Stimulated activated CD4-positive, alpha-beta T cell treated with anti-CD3 and anti-CD28 coated beads, Interleukin-12 subunit alpha, Interleukin-12 subunit beta, amount 100 ng/mL, for 48 hours (primary cell): ENCODE measurements around the gene TOM1L1.
A peak's percentile ranks its signal among the peaks of the same experiment; 100 is the strongest.
"Not testable (repeated sequence)": the region's sequence is repeated elsewhere in the genome, so short reads cannot be mapped to it uniquely, and the experiment has no call there.

Experiments
- DNase-seq, 3 donors: peaks; one replicate each; pipeline ENCODE4 v3.0.0-alpha.2; 2020; ENCODE audit warnings: low read depth in 2 of 3, low spot score in 1 of 3

The TOM1L1 gene, protein sequence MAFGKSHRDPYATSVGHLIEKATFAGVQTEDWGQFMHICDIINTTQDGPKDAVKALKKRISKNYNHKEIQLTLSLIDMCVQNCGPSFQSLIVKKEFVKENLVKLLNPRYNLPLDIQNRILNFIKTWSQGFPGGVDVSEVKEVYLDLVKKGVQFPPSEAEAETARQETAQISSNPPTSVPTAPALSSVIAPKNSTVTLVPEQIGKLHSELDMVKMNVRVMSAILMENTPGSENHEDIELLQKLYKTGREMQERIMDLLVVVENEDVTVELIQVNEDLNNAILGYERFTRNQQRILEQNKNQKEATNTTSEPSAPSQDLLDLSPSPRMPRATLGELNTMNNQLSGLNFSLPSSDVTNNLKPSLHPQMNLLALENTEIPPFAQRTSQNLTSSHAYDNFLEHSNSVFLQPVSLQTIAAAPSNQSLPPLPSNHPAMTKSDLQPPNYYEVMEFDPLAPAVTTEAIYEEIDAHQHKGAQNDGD

DNA sequence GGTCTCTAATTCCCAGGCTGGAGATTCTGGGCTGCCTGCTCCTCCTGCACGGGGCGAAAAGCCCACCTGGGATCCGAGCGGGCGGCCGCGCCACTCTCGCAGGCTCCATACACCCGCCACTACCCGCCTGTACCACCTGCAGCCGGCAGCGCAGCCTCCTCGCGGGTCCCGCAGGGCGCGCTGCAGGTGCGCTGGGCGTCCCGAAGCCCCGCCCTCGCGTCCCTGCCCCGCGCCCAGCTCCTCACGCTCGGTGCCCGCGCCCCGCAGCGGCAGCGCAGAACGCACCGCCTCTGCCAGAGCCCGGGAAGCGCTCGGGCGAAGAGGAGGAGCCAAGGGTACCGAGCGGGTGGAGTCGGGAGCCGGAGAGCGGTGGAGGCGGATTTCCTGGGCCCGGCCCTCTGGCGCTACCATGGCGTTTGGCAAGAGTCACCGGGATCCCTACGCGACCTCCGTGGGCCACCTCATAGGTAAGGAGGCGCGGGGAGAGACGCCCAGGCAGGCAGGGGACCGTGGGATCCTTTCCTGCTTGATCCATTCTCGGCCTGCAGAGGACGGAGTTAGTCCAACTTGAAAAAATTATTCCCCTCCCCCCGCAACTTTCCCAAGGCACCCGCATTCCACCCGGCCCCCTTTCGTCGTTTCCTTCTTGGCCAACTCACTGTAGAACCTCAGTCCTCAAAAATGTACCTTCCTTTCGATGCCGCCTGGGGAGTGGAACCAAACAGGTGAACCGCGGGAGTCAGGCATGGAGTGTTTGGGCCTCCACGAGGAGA, at the start of gene TOM1L1:
Gene TOM1L1 (plus strand): TSS at position 396 of the 773 bp plus-strand sequence. CDS start 14 bp downstream, at position 410.
- peak in 2 of 3 donors; percentile 12 to 13 for DNase-seq

GRCh38 chr17:54859187-54859586, 41.5 kb upstream of the TOM1L1 start:
- no peak for DNase-seq

GRCh38 chr17:54860617-54861470, 39.8 kb upstream of the TOM1L1 start:
- no peak for DNase-seq

- no peak for DNase-seq
These were observed 39.1 kb upstream of the TOM1L1 start for GRCh38 chr17:54861471-54861983.

- DNase-seq: no peak
These were observed 37.5 kb upstream of the TOM1L1 start for GRCh38 chr17:54863176-54863575.

DNA sequence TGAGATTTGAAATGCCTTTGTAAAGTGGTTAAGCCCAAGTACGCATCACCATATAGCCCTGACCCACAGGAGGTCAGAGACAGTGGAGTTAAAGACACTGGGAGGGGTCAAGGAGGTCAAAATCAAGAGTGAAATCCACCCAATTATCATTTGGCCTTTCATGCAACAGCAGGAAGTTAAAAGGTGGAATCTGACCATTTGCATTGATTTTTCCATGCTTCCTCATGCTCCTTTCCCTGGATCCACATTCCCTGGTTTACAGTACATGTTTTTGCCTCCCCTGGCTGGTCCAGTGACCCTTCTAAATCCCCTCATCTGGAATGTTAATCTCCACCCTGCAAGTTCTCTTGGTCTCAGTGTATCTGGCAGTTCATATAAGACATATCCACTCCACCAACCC, 36.6 kb upstream of the TOM1L1 start:
- no peak for DNase-seq

- DNase-seq: no peak
These were observed 35.9 kb upstream of the TOM1L1 start for GRCh38 chr17:54864636-54865356.

- no peak for DNase-seq
These were observed 33.0 kb upstream of the TOM1L1 start for GRCh38 chr17:54867634-54868033.

GRCh38 chr17:54870671-54871175, 29.9 kb upstream of the TOM1L1 start:
- no peak for DNase-seq

DNA sequence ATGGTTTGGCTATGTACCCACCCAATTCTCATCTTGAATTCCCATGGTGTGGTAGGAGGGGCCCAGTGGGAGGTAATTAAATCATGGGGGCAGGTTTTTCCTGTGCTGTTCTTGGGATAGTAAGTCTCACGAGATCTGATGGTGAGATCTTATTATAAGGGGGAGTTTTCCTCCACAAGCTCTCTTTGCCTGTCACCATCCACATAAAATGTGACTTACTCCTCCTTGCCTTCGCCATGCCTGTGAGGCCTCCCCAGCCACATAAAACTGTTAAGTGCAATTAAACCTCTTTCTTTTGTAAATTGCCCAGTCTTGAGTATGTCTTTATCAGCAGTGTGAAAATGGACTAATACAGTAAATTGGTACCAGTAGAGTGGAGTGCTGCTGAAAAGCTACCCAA, 24.7 kb upstream of the TOM1L1 start:
- not testable (repeated sequence) for DNase-seq

GRCh38 chr17:54876656-54877195, 23.9 kb upstream of the TOM1L1 start:
- DNase-seq: no peak

DNA sequence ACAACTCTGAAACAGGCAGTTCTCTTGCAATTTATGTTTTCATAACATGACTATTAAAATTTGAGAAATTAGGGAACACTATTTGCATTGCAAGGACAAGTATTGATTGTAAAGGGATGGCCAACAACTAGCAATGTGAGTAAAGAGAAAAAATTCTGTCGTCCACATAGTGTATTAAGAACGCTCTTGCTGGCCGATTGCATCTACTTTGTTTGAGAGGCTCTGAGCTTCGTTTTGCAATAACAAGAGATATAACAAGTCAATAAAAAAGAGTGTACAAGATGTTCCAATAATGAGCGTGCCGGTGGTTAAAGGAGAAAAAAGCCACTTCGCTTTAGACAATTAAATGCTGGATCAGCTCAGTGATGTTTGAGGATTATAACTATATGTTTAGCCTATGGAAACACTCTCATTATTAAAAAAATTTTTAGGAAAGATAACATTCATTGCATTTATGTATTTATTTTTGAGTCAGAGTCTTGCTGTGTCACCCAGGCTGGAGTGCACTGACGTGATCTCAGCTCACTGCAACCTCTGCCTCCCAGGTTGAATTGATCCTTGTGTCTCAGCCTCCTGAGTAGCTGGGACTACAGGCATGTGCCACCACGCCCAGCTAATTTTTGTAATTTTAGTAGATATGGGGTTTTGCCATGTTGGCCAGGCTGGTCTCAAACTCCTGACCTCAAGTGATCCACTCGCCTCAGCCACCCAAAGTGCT, 19.2 kb upstream of the TOM1L1 start:
- DNase-seq: no peak

DNA sequence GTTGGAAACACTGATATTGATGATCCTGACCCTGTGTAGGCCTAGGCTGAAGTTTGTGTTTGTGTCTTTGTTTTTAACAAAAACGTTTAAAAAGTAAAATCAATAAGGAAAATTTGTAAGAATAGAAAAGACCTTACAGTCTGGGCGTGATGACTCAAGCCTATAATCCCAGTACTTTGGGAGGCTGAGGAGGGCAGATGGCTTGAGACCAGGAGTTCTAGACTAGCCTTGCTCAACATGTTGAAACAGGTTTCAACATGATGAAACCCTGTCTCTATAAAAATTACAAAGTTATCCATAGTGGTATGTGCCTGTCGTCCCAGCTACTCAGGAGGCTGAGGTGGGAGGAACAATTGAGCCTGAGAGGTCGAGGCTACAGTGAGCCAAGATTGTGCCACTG, 18.3 kb upstream of the TOM1L1 start:
- DNase-seq: no peak

DNA sequence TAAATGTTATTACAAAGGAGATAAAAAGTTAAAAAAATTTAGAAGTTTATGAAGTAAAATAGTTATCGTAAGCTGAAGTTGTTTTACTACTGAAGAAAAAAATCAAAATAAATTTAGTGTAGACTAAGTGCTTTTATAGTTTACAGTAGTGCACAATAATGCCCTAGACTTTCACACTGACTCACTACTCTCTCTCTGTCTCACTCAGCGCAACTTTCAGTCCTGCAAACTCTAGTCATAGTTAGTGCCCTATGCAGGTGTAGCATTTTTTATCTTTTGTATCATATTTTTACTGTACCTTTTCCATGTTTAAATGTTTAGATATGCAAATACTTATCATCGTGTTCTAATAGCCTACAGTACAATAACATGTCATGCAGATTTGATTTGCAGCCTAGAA, 17.7 kb upstream of the TOM1L1 start:
- DNase-seq: no peak

DNA sequence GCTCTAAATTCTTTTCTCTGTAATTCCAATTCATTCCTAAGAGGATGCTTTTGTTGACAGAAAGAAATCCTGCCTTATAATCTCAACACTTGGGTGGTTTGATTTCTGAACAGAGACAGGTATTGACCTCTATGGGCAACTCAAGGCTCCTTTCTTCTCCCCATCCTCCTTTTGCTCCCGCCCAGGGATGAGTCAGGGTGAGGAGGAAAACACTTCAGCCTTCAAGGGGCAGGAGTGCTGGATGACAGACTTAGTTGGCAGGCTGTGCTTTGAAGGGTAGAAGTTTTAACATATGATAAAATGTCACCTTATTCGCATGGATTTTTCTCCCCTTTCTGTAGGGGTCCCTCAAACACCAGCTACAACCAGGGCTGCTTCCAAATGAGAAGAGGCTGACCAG, 16.7 kb upstream of the TOM1L1 start:
- DNase-seq: no peak

GRCh38 chr17:54887787-54888186, 12.9 kb upstream of the TOM1L1 start:
- no peak for DNase-seq

GRCh38 chr17:54888254-54888653, 12.4 kb upstream of the TOM1L1 start:
- no peak for DNase-seq

DNA sequence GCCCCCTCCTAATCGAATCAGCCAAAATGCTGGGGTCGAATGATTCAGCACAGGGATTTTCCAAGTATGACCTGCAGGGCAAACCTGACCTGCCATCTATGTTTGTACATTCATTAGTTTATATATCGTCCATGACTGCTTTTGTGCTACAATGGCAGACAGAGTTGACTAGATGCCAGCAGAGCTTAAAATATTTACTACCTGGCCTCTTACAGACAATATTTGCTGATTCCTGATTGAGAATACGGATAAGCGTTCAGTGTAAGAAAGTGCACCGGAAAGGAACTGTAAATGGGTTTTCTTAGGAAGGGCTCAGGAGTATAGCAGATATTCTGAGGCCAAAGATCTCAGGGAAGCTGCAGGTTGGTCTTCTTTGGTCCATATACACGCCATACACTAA, 11.7 kb upstream of the TOM1L1 start:
- DNase-seq: no peak

DNA sequence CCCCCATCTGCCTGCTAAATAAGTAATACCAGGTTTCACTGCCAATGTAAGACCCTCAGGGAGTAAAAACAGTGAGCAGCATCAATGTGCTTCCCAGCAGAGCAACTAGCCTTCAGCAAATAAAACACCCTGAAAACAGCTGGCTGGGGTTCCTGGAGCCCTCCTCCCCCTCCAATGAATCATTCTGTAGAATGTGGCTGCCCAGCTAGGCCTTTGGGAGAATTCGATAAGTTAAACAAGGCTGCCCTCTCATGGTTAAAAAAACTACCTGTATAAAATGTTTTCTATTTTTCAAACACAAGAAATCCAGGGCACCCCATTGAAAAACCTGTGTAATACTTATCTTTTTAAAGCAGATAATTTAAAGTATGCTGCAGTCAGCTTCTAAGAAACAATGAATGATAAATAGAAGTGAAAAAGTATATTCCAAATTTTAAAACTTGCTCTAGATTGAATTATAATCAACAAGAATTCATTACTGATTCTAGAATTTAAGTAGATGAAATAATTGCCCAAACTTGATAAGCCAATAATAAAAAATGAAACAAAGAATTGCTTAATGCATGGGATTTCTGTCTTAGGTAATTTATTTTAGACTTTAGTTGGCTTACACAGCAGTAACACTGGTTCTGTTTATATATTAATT, 9.4 kb upstream of the TOM1L1 start:
- DNase-seq: peak in 1 of 3 donors; percentile 11
